HG03457 (cell line): ENCODE results near the gene HHATL.

Experiments used
- ATAC-seq: cut with Tn5 transposase; IDR thresholded peaks from one replicate; pipeline ENCODE4 v1.9.1; 2021; ENCODE audit warnings: moderate number of reproducible peaks; ENCODE audit not compliant: unreplicated experiment

Gene HHATL

GRCh38 chr3:42654331-42655201 is 48.0 kb downstream of the HHATL start:
- no peak for ATAC-seq

- ATAC-seq, result no peak
Observed at GRCh38 chr3:42653560-42654330, 48.9 kb downstream of the HHATL start, which contains the start of gene ZBTB47. ZBTB47 (plus strand) TSS chr3:42653697; CDS start chr3:42658356, 4,659 bp downstream.

- ATAC-seq, result no peak
Observed at GRCh38 chr3:42653303-42653559, 49.4 kb downstream of the HHATL start.

GRCh38 chr3:42652611-42653302 is 49.8 kb downstream of the HHATL start:
- peak; percentile 40 for ATAC-seq

- ATAC-seq, result peak; percentile 22
Observed at GRCh38 chr3:42652251-42652610, 50.4 kb downstream of the HHATL start.

- no peak for ATAC-seq
Observed at GRCh38 chr3:42651248-42652091, 51.1 kb downstream of the HHATL start.

- ATAC-seq, result no peak
Observed at GRCh38 chr3:42649783-42650182, 52.8 kb downstream of the HHATL start.

GRCh38 chr3:42649006-42649405 is 53.6 kb downstream of the HHATL start:
- ATAC-seq, result no peak

GRCh38 chr3:42647821-42648459 is 54.7 kb downstream of the HHATL start:
- ATAC-seq, result no peak
